ENCODE results near the gene CRACDL. TPM values are rescaled to one million over a fixed set of nuclear protein-coding genes. Genes with fewer than 3 reads are reported as not detected.

CRACDL gene
- total and polyA plus RNA-seq, 2 donors (not counting 1 experiment from before 2014, with no cell fraction given): 0.25 TPM; not detected in 1

GRCh38 chr2:98764499-98764898 is 171.5 kb downstream of the CRACDL start:
- Mint-ChIP-seq H3K4me1 (peaks cover 69% of the 10 kb centered on the region), H3K27me3 (peaks cover 9% of the 10 kb centered on the region), H3K4me3 (peak overlapping the region; percentile 21), H3K9me3 (ENCODE audit: insufficient read depth) (no peaks in the 10 kb centered on the region), H3K27ac (peak overlapping the region; percentile 12)
- intact Hi-C loops (cut with micrococcal nuclease): no loop called here
- no peak overlapping the region for H3K4me3 ChIP-seq (ENCODE audit: control extremely low read depth in 1 of 5, extremely low read depth in 1 of 5, insufficient read depth in 1 of 5, low read depth in 2 of 5, low read length in 4 of 5)
- ChIA-PET CTCF (no interaction called here), POLR2A (no interaction called here)
- peak overlapping the region; percentile 27 for H3K4me2 ChIP-seq (replicated peaks; ENCODE audit: low read depth, low read length, poor library complexity, severe bottlenecking)
- H2AFZ ChIP-seq (ENCODE audit: insufficient read depth, low read depth, low read length, poor library complexity, severe bottlenecking): no peak overlapping the region
- peaks cover 58 to 65% of the 10 kb centered on the region in 2 donors for H3K4me1 ChIP-seq (ENCODE audit: control insufficient read depth in 2 of 2, insufficient read depth in 2 of 2, low read length in 2 of 2)
- no peak overlapping the region for H3K27ac ChIP-seq (ENCODE audit: low read length in 2 of 2)
- no peaks in the 10 kb centered on the region for H4K20me1 ChIP-seq (ENCODE audit: control insufficient read depth, insufficient read depth, low read length, poor library complexity, severe bottlenecking)
- peaks cover 0 to 4% (median 0%) of the 10 kb centered on the region in 3 donors for H3K9me3 ChIP-seq (ENCODE audit: control extremely low read depth in 1 of 3, control insufficient read depth in 2 of 3, insufficient read depth in 1 of 3, low read length in 2 of 3)
- no peak overlapping the region for H3K9ac ChIP-seq (ENCODE audit: low read length)
- ATAC-seq (ENCODE audit: low read depth): no peak
- no peak for DNase-seq
- H3K27me3 ChIP-seq (replicated peaks in 1 of 4; ENCODE audit: control extremely low read depth in 1 of 4, control insufficient read depth in 3 of 4, insufficient read depth in 4 of 4, low read length in 3 of 4): peaks cover 0 to 13% (median 0%) of the 10 kb centered on the region in 4 experiments
- H3K36me3 ChIP-seq (replicated peaks in 1 of 2; ENCODE audit: control extremely low read depth in 1 of 2, control insufficient read depth in 1 of 2, extremely low read depth in 1 of 2, insufficient read depth in 2 of 2, low read length in 1 of 2): no peaks in the 10 kb centered on the region
- no peaks in the 10 kb centered on the region for H3K79me2 ChIP-seq (ENCODE audit: control insufficient read depth, insufficient read depth, low read length)
- WGBS (ENCODE audit: insufficient coverage): 0% methylated on average over 1 of the region's 4 CpGs
- TF ChIP-seq CTCF (IDR thresholded peaks at IDR 0.05) (no peak), EZH2 (IDR thresholded peaks at IDR 0.05; ENCODE audit: borderline replicate concordance, insufficient read depth, low read depth, low read length, poor library complexity, severe bottlenecking) (no peak)

GRCh38 chr2:98763209-98763951 is 172.6 kb downstream of the CRACDL start:
- peaks cover 9% of the 10 kb centered on the region for H3K27me3 Mint-ChIP-seq
- Histone ChIP-seq H3K4me3 (ENCODE audit: control extremely low read depth in 1 of 5, extremely low read depth in 1 of 5, insufficient read depth in 1 of 5, low read depth in 2 of 5, low read length in 4 of 5) (no peak overlapping the region), H3K4me2 (replicated peaks; ENCODE audit: low read depth, low read length, poor library complexity, severe bottlenecking) (peak overlapping the region; percentile 23), H3K27me3 (replicated peaks in 1 of 4; ENCODE audit: control extremely low read depth in 1 of 4, control insufficient read depth in 3 of 4, insufficient read depth in 4 of 4, low read length in 3 of 4) (peaks cover 0 to 7% (median 0%) of the 10 kb centered on the region in 4 experiments), H3K9ac (ENCODE audit: low read length) (no peak overlapping the region), H3K27ac (ENCODE audit: low read length in 2 of 2) (no peak overlapping the region), H3K9me3 (ENCODE audit: control extremely low read depth in 1 of 3, control insufficient read depth in 2 of 3, insufficient read depth in 1 of 3, low read length in 2 of 3) (peaks cover 0 to 4% (median 0%) of the 10 kb centered on the region in 3 donors), H4K20me1 (ENCODE audit: control insufficient read depth, insufficient read depth, low read length, poor library complexity, severe bottlenecking) (no peaks in the 10 kb centered on the region), H2AFZ (ENCODE audit: insufficient read depth, low read depth, low read length, poor library complexity, severe bottlenecking) (no peak overlapping the region), H3K4me1 (ENCODE audit: control insufficient read depth in 2 of 2, insufficient read depth in 2 of 2, low read length in 2 of 2) (peaks cover 70 to 74% of the 10 kb centered on the region in 2 donors), H3K79me2 (ENCODE audit: control insufficient read depth, insufficient read depth, low read length) (no peaks in the 10 kb centered on the region), H3K36me3 (replicated peaks in 1 of 2; ENCODE audit: control extremely low read depth in 1 of 2, control insufficient read depth in 1 of 2, extremely low read depth in 1 of 2, insufficient read depth in 2 of 2, low read length in 1 of 2) (no peaks in the 10 kb centered on the region)
- peaks cover 70% of the 10 kb centered on the region for H3K4me1 Mint-ChIP-seq
- TF ChIP-seq EZH2 (IDR thresholded peaks at IDR 0.05; ENCODE audit: borderline replicate concordance, insufficient read depth, low read depth, low read length, poor library complexity, severe bottlenecking) (no peak), CTCF (IDR thresholded peaks at IDR 0.05) (no peak)
- POLR2A ChIA-PET: no interaction called here
- no peaks in the 10 kb centered on the region for H3K9me3 Mint-ChIP-seq (ENCODE audit: insufficient read depth)
- CTCF ChIA-PET: no interaction called here
- no CpG with 5 or more reads among the region's 6 CpGs for WGBS (ENCODE audit: insufficient coverage)
- intact Hi-C loops (cut with micrococcal nuclease): no loop called here
- no peak for ATAC-seq (ENCODE audit: low read depth)
- H3K27ac Mint-ChIP-seq: no peak overlapping the region
- peak overlapping the region; percentile 14 for H3K4me3 Mint-ChIP-seq
- DNase-seq: peak; percentile 26

Data from B cell (primary cell).